Body of pancreas (tissue), 4 donors: ENCODE results near the gene TRAF4. TPM values are rescaled to one million over a fixed set of nuclear protein-coding genes. Genes with fewer than 3 reads are reported as not detected.
A peak's percentile ranks its signal among the peaks of the same experiment; 100 is the strongest.

Experiments used
- ATAC-seq: fragments of 150-250 bp; one replicate; pipeline ENCODE4 v1.9.1; 2016
- DNase-seq, 4 donors: peaks; one replicate each; pipeline ENCODE4 v3.0.0-alpha.2; 2019
- H3K27ac ChIP-seq, 4 donors: fragments of 200-600 bp; sonication (generic); 1 replicate in 3 of 4; 2 replicates in 1 of 4; pipeline versions ENCODE4 v1.5.1 to v1.6.1; 2016 to 2019; ENCODE audit warnings: mild to moderate bottlenecking in 1 of 4, mixed read lengths in 1 of 4, moderate library complexity in 1 of 4
- H3K27me3 ChIP-seq, 2 donors: fragments of 200-600 bp; sonication (generic); one replicate each; pipeline ENCODE4 v1.6.0; 2016; ENCODE audit warnings: mild to moderate bottlenecking in 1 of 2
- H3K36me3 ChIP-seq, 2 donors: fragments of 200-600 bp; sonication (generic); replicated peaks in 1 of 2; 2 replicates each; pipeline ENCODE4 v1.5.1; 2016; ENCODE audit warnings: low read depth in 2 of 2; ENCODE audit not compliant: insufficient read depth in 1 of 2
- H3K4me1 ChIP-seq: fragments of 200-600 bp; sonication (generic); one replicate; pipeline ENCODE4 v1.6.0; 2016
- H3K4me3 ChIP-seq, 2 donors: fragments of 200-600 bp; sonication (generic); 1 replicate in 1 of 2; 2 replicates in 1 of 2; pipeline ENCODE4 v1.5.1; 2016 to 2019
- H3K9me3 ChIP-seq, 3 donors: fragments of 200-600 bp; sonication (generic); 1 replicate in 2 of 3; 2 replicates in 1 of 3; pipeline ENCODE4 v1.5.1; 2016
- CTCF ChIP-seq, 7 experiments: fragments of 450-650 bp in 4 of 7; fragments of 200-600 bp in 3 of 7; sonication (generic) in 3 of 7; IDR thresholded peaks; one replicate each; pipeline ENCODE4 v1.5.1; 2016 to 2019; ENCODE audit warnings: antibody characterized with exemption in 7 of 7
- POLR2A ChIP-seq, 3 donors: fragments of 450-650 bp; IDR thresholded peaks; one replicate each; pipeline ENCODE4 v1.6.1; 2016; ENCODE audit warnings: antibody characterized with exemption in 3 of 3, mild to moderate bottlenecking in 2 of 3
- WGBS, 2 donors: methylation state at CpG; one replicate each; pipeline ENCODE4 v1.1.5; 2017; 5-methylcytosine and 5-hydroxymethylcytosine counted together
- intact Hi-C: fragments of 100-400 bp; cut with DNase I; formaldehyde crosslinking; loops from one replicate; pipeline ENCODE4 v1.15.1; 2023
- total RNA-seq, 2 donors: library from RNA; depleted of rRNA; stranded (reverse); fragments of >200 nt; gene quantifications; one replicate each; pipeline ENCODE4 v1.1.0, GENCODE V29; 2016

The TRAF4 gene
- total RNA-seq, 2 donors from 2014 or later = 27.5 to 48.1 TPM

DNA sequence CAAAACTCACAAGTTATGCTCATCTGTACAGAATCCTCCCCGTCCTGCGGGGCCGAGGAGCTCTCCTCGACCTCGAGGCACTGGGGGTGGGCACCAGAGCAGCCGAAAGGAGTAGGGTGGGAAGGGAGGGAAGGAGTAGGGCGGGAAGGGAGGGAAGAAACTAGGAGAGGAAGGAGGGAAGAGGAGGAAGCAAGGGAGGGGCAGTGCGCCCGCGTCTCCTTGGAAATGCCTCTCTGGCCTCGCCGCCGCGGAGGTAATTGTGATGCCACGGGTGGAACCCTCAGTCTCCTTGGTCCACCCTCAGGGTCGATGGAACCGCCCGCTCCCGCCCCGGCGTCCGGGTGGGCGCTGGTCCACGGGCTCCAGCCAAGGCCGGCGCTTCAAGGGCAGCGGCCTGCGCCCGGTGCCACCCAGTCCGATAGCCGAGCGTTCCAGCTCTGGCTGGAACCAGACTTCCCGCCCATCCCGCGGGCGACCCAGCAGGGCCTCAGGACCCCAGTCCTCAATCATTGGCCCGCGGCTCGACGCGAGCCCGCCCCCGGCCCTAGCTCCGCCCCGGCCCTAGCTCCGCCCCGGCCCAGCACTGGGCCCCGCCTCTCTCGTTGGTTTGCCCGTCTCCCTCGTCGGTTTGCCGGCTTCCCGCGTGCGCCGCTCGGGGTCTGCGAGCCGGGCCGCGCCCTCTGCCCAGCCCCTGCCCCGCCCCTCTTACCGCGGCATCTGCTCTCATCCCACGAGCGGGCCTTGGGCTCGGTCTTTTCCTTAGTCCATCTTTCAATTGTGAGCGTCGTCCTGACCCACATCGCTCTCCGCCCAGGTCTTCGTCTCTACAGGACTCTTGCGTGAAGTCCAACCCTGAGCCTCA lies 32.7 kb upstream of the TRAF4 start:
- no peaks in the 10 kb centered on the region for H3K36me3 ChIP-seq

GRCh38 chr17:28711723-28712031 lies 32.1 kb upstream of the TRAF4 start, which contains the start of gene PROCA1:
TSS of gene PROCA1 (minus strand) at chr17:28711888. CDS start at chr17:28711660, 228 bp downstream.
- ATAC-seq = no peak
- H3K4me1 ChIP-seq = peaks cover 14% of the 10 kb centered on the region
- WGBS, 2 donors = 7 to 10% methylated on average over 20 of the region's 20 CpGs
- peak within 1 kb of the TSS; percentile 39 to 79 (median 56) for H3K27ac ChIP-seq
- intact Hi-C loops = loop anchor here (5.0 kb wide), 1 partner anchor 49 kb away; the partner anchor contains the start of genes SDF2 and SUPT6H
- H3K9me3 ChIP-seq = no peaks in the 10 kb centered on the region
- H3K4me3 ChIP-seq = peak within 1 kb of the TSS in 1 of 2 donors; percentile 16
- TF ChIP-seq CTCF (IDR thresholded peaks at IDR 0.05) = no peak
- DNase-seq = peak in 1 of 4 donors; percentile 25
- H3K27me3 ChIP-seq = no peaks in the 10 kb centered on the region
- no peaks in the 10 kb centered on the region for H3K36me3 ChIP-seq

More for the DNA sequence above, 32.7 kb upstream of the TRAF4 start:
- intact Hi-C loops = loop anchor here (5.0 kb wide), 1 partner anchor 49 kb away; the partner anchor contains the start of genes SDF2 and SUPT6H
- no peaks in the 10 kb centered on the region for H3K27me3 ChIP-seq
- WGBS, 2 donors = 6 to 10% methylated on average over 16 to 73 of the region's 74 CpGs
- H3K27ac ChIP-seq = peak overlapping the region; percentile 39 to 79 (median 56)
- DNase-seq (peak; percentile 80 to 84 (median 82)), ATAC-seq (peak; percentile 94)
- peaks cover 14% of the 10 kb centered on the region for H3K4me1 ChIP-seq
- TF ChIP-seq POLR2A (IDR thresholded peaks at IDR 0.05) = peak; percentile 36 to 70 (median 69)
- TF ChIP-seq CTCF (IDR thresholded peaks at IDR 0.05) = no peak
- peak overlapping the region in 1 of 2 donors; percentile 16 for H3K4me3 ChIP-seq
- no peaks in the 10 kb centered on the region for H3K9me3 ChIP-seq

DNA sequence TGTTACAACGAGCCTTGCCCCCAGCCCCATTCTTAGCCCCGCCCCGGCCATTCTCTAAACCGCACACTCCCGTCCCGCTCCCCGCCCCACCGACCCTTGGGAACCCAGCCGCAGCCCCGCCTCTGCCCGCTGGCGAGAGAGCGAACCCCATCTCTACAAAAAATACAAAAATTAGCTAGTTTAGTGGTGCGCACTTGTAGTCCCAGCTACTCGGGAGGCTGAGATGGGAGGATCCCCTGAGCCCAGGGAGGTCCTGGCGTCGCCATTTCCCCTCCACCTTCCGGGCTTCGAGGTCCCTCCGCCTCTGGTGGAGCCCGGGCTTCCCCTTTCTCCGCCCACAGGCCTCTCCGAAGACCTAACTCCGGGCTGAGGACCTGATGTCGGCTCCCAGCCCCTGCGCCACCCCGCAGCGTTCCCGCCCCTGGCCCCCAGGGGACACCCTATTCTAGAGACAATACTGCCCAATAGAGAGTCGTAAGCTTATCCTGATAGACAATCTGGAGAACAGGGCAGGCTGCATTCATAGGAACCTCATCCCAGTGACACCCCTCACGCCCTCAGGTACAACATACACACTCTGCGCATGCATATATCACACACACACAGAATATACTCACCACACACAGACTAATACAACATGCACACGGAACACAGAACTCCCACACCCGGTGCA lies 31.6 kb upstream of the TRAF4 start:
- no peak for TF ChIP-seq POLR2A (IDR thresholded peaks at IDR 0.05)
- no peak for TF ChIP-seq CTCF (IDR thresholded peaks at IDR 0.05)
- Histone ChIP-seq H3K4me3 (no peak overlapping the region), H3K27me3 (peaks cover 0 to 3% of the 10 kb centered on the region in 2 donors), H3K9me3 (no peaks in the 10 kb centered on the region), H3K27ac (peak overlapping the region in 2 of 4 donors; percentile 71 to 79), H3K4me1 (peaks cover 14% of the 10 kb centered on the region), H3K36me3 (no peaks in the 10 kb centered on the region)
- whole genome bisulfite sequencing, 2 donors = 50 to 61% methylated on average over 29 to 33 of the region's 34 CpGs
- no peak for ATAC-seq
- intact Hi-C loops = loop anchor here (5.0 kb wide), 1 partner anchor 50 kb away; the partner anchor contains the start of genes SDF2 and SUPT6H
- DNase-seq = peak in 2 of 4 donors; percentile 19 to 39

GRCh38 chr17:28712705-28713415 lies 31.0 kb upstream of the TRAF4 start:
- no peak for TF ChIP-seq CTCF (IDR thresholded peaks at IDR 0.05)
- ATAC-seq = no peak
- H3K4me3 ChIP-seq = no peak overlapping the region
- intact Hi-C loops = loop anchor here (5.0 kb wide), 1 partner anchor 51 kb away; the partner anchor contains the start of genes SDF2 and SUPT6H
- peaks cover 0 to 6% of the 10 kb centered on the region in 2 donors for H3K27me3 ChIP-seq
- H3K4me1 ChIP-seq = peaks cover 14% of the 10 kb centered on the region
- H3K27ac ChIP-seq = no peak overlapping the region
- no peaks in the 10 kb centered on the region for H3K9me3 ChIP-seq
- WGBS, 2 donors = 77 to 79% methylated on average over 7 of the region's 7 CpGs
- no peaks in the 10 kb centered on the region for H3K36me3 ChIP-seq
- no peak for DNase-seq
